ENCODE measurements around the gene ASTN2. TPM values are rescaled to one million over a fixed set of nuclear protein-coding genes. Genes with fewer than 3 reads are reported as not detected.

Gene ASTN2
- total and polyA plus RNA-seq, 9 of the 15 experiments (the other 6 are each of a cell fraction or from before 2014, with no cell fraction given): 0.56 to 3.5 (median 1.9) TPM

DNA sequence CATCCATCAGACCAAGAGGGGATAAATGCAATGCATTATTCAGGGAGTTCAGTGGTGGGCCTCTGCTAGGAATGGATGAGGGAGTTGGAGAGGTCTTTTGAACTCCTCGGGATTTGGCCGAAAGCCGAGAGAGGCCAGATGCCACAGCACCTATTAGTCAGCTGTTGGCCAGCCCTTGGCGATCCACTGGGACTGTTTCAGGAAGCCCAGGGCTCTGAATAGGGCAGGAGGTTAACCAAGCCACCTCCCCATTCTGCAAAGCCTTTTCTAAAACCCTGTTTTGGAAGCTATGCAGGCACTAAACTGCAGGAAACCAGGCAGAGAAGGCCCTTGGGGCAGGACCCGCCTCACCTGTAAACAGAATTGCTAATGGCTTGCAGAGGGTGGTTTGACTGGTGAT is 37.8 kb downstream of the ASTN2 start:
- no peaks in the 10 kb centered on the region for H3K4me1 ChIP-seq (replicated peaks in 1 of 2; ENCODE audit: control insufficient read depth in 2 of 2, insufficient read depth in 2 of 2, low read length in 2 of 2)
- no peaks in the 10 kb centered on the region for H3K79me2 ChIP-seq (ENCODE audit: control insufficient read depth, insufficient read depth, low read length)
- ChIA-PET POLR2A (no interaction called here), CTCF (ENCODE audit: low intra/inter-chr PET ratio) (no interaction called here)
- H3K9me1 ChIP-seq (ENCODE audit: control insufficient read depth, insufficient read depth, low read length): no peaks in the 10 kb centered on the region
- no peaks in the 10 kb centered on the region for H4K20me1 ChIP-seq (replicated peaks; ENCODE audit: control insufficient read depth, insufficient read depth, low read length)
- in situ Hi-C loops (cut with MboI) (no loop called here), intact Hi-C loops (cut with micrococcal nuclease) (no loop called here)
- H3K9me3 ChIP-seq (replicated peaks; ENCODE audit: control insufficient read depth, insufficient read depth, low read depth, low read length): no peaks in the 10 kb centered on the region
- 0% methylated on average over 5 of the region's 5 CpGs for WGBS (ENCODE audit: insufficient coverage, low coverage, missing lambda C conversion rate)
- H3K27me3 ChIP-seq (ENCODE audit: control insufficient read depth in 2 of 2, insufficient read depth in 2 of 2, low read length in 2 of 2): no peaks in the 10 kb centered on the region
- no peak for ATAC-seq
- H3K36me3 ChIP-seq (ENCODE audit: control insufficient read depth, insufficient read depth, low read length): no peaks in the 10 kb centered on the region
- FAIRE-seq: no peak
- H3K4me3 ChIP-seq: no peak overlapping the region
- no peak for DNase-seq (ENCODE audit: extremely low read depth in 1 of 4, low spot score in 3 of 4)
- H2AFZ ChIP-seq (ENCODE audit: low read depth, low read length): no peak overlapping the region
- no peak overlapping the region for H3K9ac ChIP-seq (ENCODE audit: insufficient read depth in 1 of 2, low read depth in 2 of 2, low read length in 2 of 2)
- H3K4me2 ChIP-seq (ENCODE audit: insufficient read depth, low read length): no peak overlapping the region
- H3K27ac ChIP-seq (ENCODE audit: extremely low read depth, low read depth, low read length): no peak overlapping the region
- no TSS peak for BruUV-seq (replicated peaks)
- TF ChIP-seq CREB3L1 (IDR thresholded peaks at IDR 0.05; ENCODE audit: borderline replicate concordance, low read depth) (no peak), MYNN (IDR thresholded peaks at IDR 0.05) (no peak), MYNN (CRISPR knock-in tag; IDR thresholded peaks at IDR 0.05) (no peak), ZNF583 (CRISPR knock-in tag; IDR thresholded peaks at IDR 0.05) (no peak), GTF2A2 (tag; IDR thresholded peaks at IDR 0.05) (no peak), POLR2G (IDR thresholded peaks at IDR 0.05; ENCODE audit: low read depth, low read length) (no peak), TSC22D4 (tag; IDR thresholded peaks at IDR 0.05) (no peak), ZNF277 (CRISPR knock-in tag; IDR thresholded peaks at IDR 0.05; ENCODE audit: borderline replicate concordance) (no peak), FOXP1 (CRISPR knock-in tag; IDR thresholded peaks at IDR 0.05) (no peak), MCM3 (IDR thresholded peaks at IDR 0.05) (no peak), HDGF (IDR thresholded peaks at IDR 0.05) (no peak), ZBTB26 (CRISPR knock-in tag; IDR thresholded peaks at IDR 0.05) (no peak), SIRT6 (IDR thresholded peaks at IDR 0.05; ENCODE audit: low read depth, low read length) (no peak), MBD2 (IDR thresholded peaks at IDR 0.05; ENCODE audit: borderline replicate concordance, low read depth) (no peak)
- TF ChIP-seq, protein P1, sequence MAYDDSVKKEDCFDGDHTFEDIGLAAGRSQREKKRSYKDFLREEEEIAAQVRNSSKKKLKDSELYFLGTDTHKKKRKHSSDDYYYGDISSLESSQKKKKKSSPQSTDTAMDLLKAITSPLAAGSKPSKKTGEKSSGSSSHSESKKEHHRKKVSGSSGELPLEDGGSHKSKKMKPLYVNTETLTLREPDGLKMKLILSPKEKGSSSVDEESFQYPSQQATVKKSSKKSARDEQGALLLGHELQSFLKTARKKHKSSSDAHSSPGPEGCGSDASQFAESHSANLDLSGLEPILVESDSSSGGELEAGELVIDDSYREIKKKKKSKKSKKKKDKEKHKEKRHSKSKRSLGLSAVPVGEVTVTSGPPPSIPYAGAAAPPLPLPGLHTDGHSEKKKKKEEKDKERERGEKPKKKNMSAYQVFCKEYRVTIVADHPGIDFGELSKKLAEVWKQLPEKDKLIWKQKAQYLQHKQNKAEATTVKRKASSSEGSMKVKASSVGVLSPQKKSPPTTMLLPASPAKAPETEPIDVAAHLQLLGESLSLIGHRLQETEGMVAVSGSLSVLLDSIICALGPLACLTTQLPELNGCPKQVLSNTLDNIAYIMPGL (CRISPR knock-in tag; IDR thresholded peaks at IDR 0.05): no peak

All from K562 (cell line).